ENCODE data around the gene PTPRD. TPM values are rescaled to one million over a fixed set of nuclear protein-coding genes. Genes with fewer than 3 reads are reported as not detected.

The PTPRD gene
- total RNA-seq, 1 experiment from 2014 or later: 0.02 TPM

DNA sequence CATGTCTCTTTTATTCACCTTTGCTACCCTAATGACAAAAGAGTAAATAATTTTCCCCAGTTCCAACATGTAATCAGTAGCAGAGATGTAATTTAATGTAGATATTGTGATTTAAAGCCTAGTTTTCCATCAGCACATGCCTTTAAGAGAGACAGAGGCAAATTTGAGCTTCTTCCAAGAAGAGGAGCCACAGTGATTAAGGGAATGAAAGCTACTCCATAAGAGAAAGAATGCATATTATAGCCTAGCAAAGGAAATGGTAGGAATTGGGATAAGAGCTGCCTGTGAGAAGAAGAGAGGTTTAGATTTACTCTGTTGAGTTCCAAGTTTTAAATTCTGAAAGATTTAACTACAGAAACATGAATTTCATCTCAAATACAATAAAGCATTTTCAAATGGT, 2222.2 kb downstream of the PTPRD start:
- Histone ChIP-seq H3K27ac (ENCODE audit: low read depth, low read length) (no peak overlapping the region), H3K36me3 (ENCODE audit: control insufficient read depth in 1 of 2, insufficient read depth in 2 of 2, low read length in 2 of 2) (no peaks in the 10 kb centered on the region), H2AFZ (ENCODE audit: low read depth, low read length, poor library complexity, severe bottlenecking) (no peak overlapping the region), H3K4me2 (ENCODE audit: low read length) (no peak overlapping the region), H3K9ac (ENCODE audit: low read length) (no peak overlapping the region), H3K9me2 (ENCODE audit: insufficient read depth) (no peaks in the 10 kb centered on the region), H3K4me1 (ENCODE audit: control insufficient read depth in 1 of 2, insufficient read depth in 2 of 2, low read length in 2 of 2) (no peaks in the 10 kb centered on the region), H3K27me3 (ENCODE audit: insufficient read depth, low read length) (no peaks in the 10 kb centered on the region), H4K20me1 (ENCODE audit: insufficient read depth) (no peaks in the 10 kb centered on the region), H3K79me2 (ENCODE audit: insufficient read depth, low read length) (no peaks in the 10 kb centered on the region), H3K4me3 (replicated peaks in 1 of 2; ENCODE audit: low read depth in 1 of 2, low read length in 2 of 2) (no peak overlapping the region), H3K9me3 (ENCODE audit: control insufficient read depth in 1 of 2, insufficient read depth in 1 of 2, low read depth in 1 of 2, low read length in 2 of 2) (peaks cover 12 to 18% of the 10 kb centered on the region in 2 experiments; a peak in 2 of 4 replicates)
- ChIA-PET RAD21 (ENCODE audit: low non-redundant PET in 1 of 2, low total read pairs in 2 of 2, uncharacterized antibody in 2 of 2, unreplicated experiment in 2 of 2) (no interaction called here), POLR2A (no interaction called here), CTCF (no interaction called here)
- intact Hi-C loops (cut with micrococcal nuclease): no loop called here
- TF ChIP-seq, protein P1, sequence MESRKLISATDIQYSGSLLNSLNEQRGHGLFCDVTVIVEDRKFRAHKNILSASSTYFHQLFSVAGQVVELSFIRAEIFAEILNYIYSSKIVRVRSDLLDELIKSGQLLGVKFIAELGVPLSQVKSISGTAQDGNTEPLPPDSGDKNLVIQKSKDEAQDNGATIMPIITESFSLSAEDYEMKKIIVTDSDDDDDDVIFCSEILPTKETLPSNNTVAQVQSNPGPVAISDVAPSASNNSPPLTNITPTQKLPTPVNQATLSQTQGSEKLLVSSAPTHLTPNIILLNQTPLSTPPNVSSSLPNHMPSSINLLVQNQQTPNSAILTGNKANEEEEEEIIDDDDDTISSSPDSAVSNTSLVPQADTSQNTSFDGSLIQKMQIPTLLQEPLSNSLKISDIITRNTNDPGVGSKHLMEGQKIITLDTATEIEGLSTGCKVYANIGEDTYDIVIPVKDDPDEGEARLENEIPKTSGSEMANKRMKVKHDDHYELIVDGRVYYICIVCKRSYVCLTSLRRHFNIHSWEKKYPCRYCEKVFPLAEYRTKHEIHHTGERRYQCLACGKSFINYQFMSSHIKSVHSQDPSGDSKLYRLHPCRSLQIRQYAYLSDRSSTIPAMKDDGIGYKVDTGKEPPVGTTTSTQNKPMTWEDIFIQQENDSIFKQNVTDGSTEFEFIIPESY (IDR thresholded peaks at IDR 0.05; ENCODE audit: extremely low read depth, insufficient replicate concordance, low read length): no peak
- TF ChIP-seq POLR2A (IDR thresholded peaks at IDR 0.05; ENCODE audit: borderline replicate concordance, extremely low read depth, insufficient read depth, insufficient read length) (no peak), ZNF274 (IDR thresholded peaks at IDR 0.05; ENCODE audit: low read depth, low read length) (no peak), EZH2 (IDR thresholded peaks at IDR 0.05) (no peak), EZH2phosphoT487 (IDR thresholded peaks at IDR 0.05; ENCODE audit: borderline replicate concordance) (no peak), CEBPB (IDR thresholded peaks at IDR 0.05; ENCODE audit: low read depth) (no peak)
- TF ChIP-seq, protein P2, sequence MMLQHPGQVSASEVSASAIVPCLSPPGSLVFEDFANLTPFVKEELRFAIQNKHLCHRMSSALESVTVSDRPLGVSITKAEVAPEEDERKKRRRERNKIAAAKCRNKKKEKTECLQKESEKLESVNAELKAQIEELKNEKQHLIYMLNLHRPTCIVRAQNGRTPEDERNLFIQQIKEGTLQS (IDR thresholded peaks at IDR 0.05): no peak
- no TSS peak for BruUV-seq (replicated peaks)
- DNase-seq (ENCODE audit: low read depth, low spot score) (no peak), ATAC-seq (no peak)

DNA sequence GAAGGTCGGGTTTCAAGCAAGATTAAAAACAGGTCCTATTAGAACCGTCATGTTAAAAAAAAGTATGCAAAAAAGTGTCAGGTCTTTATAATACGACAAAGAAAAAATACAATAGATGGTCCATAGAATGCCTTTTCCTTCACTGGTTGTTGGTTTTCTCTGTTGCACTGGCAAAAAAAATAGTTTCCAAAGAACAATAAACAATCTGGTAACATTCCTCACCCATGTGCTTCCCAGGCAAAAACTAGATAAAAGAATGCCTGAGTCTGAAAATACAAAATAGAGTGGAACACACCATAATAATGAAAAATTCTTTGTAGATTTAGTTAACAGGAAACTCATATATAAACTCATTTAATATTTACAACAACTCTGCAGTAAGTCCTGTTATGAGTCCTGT, 2223.3 kb downstream of the PTPRD start:
- POLR2A ChIA-PET: no interaction called here

More for the DNA sequence above, 2223.3 kb downstream of the PTPRD start:
- H3K27ac ChIP-seq (ENCODE audit: low read depth, low read length): no peak overlapping the region
- H4K20me1 ChIP-seq (ENCODE audit: insufficient read depth): no peaks in the 10 kb centered on the region
- H3K79me2 ChIP-seq (ENCODE audit: insufficient read depth, low read length): no peaks in the 10 kb centered on the region
- H3K9me3 ChIP-seq (ENCODE audit: control insufficient read depth in 1 of 2, insufficient read depth in 1 of 2, low read depth in 1 of 2, low read length in 2 of 2): peaks cover 14 to 18% of the 10 kb centered on the region in 2 experiments; a peak in 2 of 4 replicates
- TF ChIP-seq CBX3 (IDR thresholded peaks at IDR 0.05; ENCODE audit: low read depth) (no peak), CEBPB (IDR thresholded peaks at IDR 0.05; ENCODE audit: low read depth) (no peak), EGR1 (IDR thresholded peaks at IDR 0.05; ENCODE audit: low read depth) (no peak), EZH2phosphoT487 (IDR thresholded peaks at IDR 0.05; ENCODE audit: borderline replicate concordance) (no peak), POLR2AphosphoS5 (IDR thresholded peaks at IDR 0.05; ENCODE audit: low read depth, low read length) (no peak), JUND (IDR thresholded peaks at IDR 0.05) (no peak), SIN3A (IDR thresholded peaks at IDR 0.05; ENCODE audit: low read depth) (no peak), FOSL1 (IDR thresholded peaks at IDR 0.05; ENCODE audit: low read depth) (no peak), EZH2 (IDR thresholded peaks at IDR 0.05) (no peak)
- TF ChIP-seq, protein P3, sequence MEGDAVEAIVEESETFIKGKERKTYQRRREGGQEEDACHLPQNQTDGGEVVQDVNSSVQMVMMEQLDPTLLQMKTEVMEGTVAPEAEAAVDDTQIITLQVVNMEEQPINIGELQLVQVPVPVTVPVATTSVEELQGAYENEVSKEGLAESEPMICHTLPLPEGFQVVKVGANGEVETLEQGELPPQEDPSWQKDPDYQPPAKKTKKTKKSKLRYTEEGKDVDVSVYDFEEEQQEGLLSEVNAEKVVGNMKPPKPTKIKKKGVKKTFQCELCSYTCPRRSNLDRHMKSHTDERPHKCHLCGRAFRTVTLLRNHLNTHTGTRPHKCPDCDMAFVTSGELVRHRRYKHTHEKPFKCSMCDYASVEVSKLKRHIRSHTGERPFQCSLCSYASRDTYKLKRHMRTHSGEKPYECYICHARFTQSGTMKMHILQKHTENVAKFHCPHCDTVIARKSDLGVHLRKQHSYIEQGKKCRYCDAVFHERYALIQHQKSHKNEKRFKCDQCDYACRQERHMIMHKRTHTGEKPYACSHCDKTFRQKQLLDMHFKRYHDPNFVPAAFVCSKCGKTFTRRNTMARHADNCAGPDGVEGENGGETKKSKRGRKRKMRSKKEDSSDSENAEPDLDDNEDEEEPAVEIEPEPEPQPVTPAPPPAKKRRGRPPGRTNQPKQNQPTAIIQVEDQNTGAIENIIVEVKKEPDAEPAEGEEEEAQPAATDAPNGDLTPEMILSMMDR (IDR thresholded peaks at IDR 0.05 in 2 of 3, conservative IDR thresholded peaks at IDR 0.05 in 1 of 3; ENCODE audit: borderline replicate concordance in 1 of 3, insufficient read depth in 1 of 3, low read depth in 2 of 3, low read length in 2 of 3): no peak
- TF ChIP-seq, protein P4, sequence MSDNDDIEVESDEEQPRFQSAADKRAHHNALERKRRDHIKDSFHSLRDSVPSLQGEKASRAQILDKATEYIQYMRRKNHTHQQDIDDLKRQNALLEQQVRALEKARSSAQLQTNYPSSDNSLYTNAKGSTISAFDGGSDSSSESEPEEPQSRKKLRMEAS (IDR thresholded peaks at IDR 0.05): no peak
- no TSS peak for BruUV-seq (replicated peaks)
- DNase-seq (ENCODE audit: low read depth, low spot score) (no peak), ATAC-seq (no peak)
- CTCF ChIA-PET: no interaction called here
- H3K4me1 ChIP-seq (ENCODE audit: control insufficient read depth in 1 of 2, insufficient read depth in 2 of 2, low read length in 2 of 2): no peaks in the 10 kb centered on the region
- H3K4me2 ChIP-seq (ENCODE audit: low read length): no peak overlapping the region
- no peaks in the 10 kb centered on the region for H3K9me2 ChIP-seq (ENCODE audit: insufficient read depth)
- RAD21 ChIA-PET (ENCODE audit: low non-redundant PET in 1 of 2, low total read pairs in 2 of 2, uncharacterized antibody in 2 of 2, unreplicated experiment in 2 of 2): no interaction called here
- no peaks in the 10 kb centered on the region for H3K27me3 ChIP-seq (ENCODE audit: insufficient read depth, low read length)
- no peak overlapping the region for H3K4me3 ChIP-seq (replicated peaks in 1 of 2; ENCODE audit: low read depth in 1 of 2, low read length in 2 of 2)
- intact Hi-C loops (cut with micrococcal nuclease): no loop called here
- H3K36me3 ChIP-seq (ENCODE audit: control insufficient read depth in 1 of 2, insufficient read depth in 2 of 2, low read length in 2 of 2): no peaks in the 10 kb centered on the region
- H3K9ac ChIP-seq (ENCODE audit: low read length): no peak overlapping the region
- no peak overlapping the region for H2AFZ ChIP-seq (ENCODE audit: low read depth, low read length, poor library complexity, severe bottlenecking)
